Ovary (tissue), 9 donors: ENCODE measurements around the gene CASP7. TPM values are rescaled to one million over a fixed set of nuclear protein-coding genes. Genes with fewer than 3 reads are reported as not detected.

Source experiments
- DNase-seq, 5 donors: peaks; one replicate each; pipeline ENCODE4 v3.0.0-alpha.2; 2019 to 2020
- H3K27ac ChIP-seq, 2 donors: fragments of 200-600 bp; one replicate each; pipeline versions ENCODE4 v1.5.1 to v1.8.0; 2019 to 2022
- H3K27me3 ChIP-seq: fragments of 200-600 bp; one replicate; pipeline ENCODE4 v1.8.0; 2022
- H3K36me3 ChIP-seq: fragments of 200-600 bp; sonication (generic); one replicate; pipeline ENCODE4 v1.5.1; 2019
- H3K4me1 ChIP-seq: one replicate; pipeline ENCODE4 v1.8.1; 2013; ENCODE audit warnings: mild to moderate bottlenecking, moderate library complexity; ENCODE audit not compliant: insufficient read depth
- H3K4me3 ChIP-seq: fragments of 200-600 bp; sonication (generic); one replicate; pipeline ENCODE4 v1.5.1; 2017
- H3K9me3 ChIP-seq, 2 donors: fragments of 200-600 bp in 1 of 2; sonication (generic) in 1 of 2; one replicate each; pipeline versions ENCODE4 v1.5.1 to v1.8.1; 2013 to 2019; ENCODE audit warnings: mild to moderate bottlenecking in 1 of 2, moderate library complexity in 1 of 2
- EP300 ChIP-seq: sonication (generic); formaldehyde crosslinking; IDR thresholded peaks from one replicate; pipeline ENCODE4 v1.6.1; 2017; ENCODE audit warnings: antibody characterized with exemption
- POLR2A ChIP-seq: fragments of 450-650 bp; IDR thresholded peaks from one replicate; pipeline ENCODE4 v1.6.1; 2017; ENCODE audit warnings: antibody characterized with exemption, mild to moderate bottlenecking, moderate library complexity
- WGBS, 3 donors: extraction: QIAGEN DNeasy Blood & Tissue Kit in 1 of 3; methylation state at CpG; one replicate each; pipeline versions ENCODE4 v1.1.5 to v1.1.7; 2013 to 2017; 5-methylcytosine and 5-hydroxymethylcytosine counted together
- intact Hi-C, 4 donors: fragments of 100-400 bp; cut with DNase I; formaldehyde crosslinking; loops; one replicate each; pipeline versions ENCODE4 v1.11.0 to v1.15.1; 2022 to 2023
- polyA plus RNA-seq, 2 donors: library from polyadenylated mRNA; stranded (reverse); fragments of 200-250 nt in 1 of 2; fragments of 350-450 nt in 1 of 2; fragmentation: Illumina TruSeq in 1 of 2; extraction: RNeasy Lipid Tissue Mini Kit (QIAGEN cat#74804) in 1 of 2; gene quantifications; one replicate each; pipeline ENCODE4 v1.2.3, GENCODE V29; 2013 to 2014
- total RNA-seq, 7 donors: library from RNA; depleted of rRNA in 2 of 7; stranded (reverse); fragments of >200 nt in 2 of 7; fragmentation: NEBNext Ultra II Directional in 3 of 7; extraction: Animal tissue kit (Norgen Biotek cat#: 25700) in 3 of 7; gene quantifications; one replicate each; pipeline versions ENCODE4 v1.1.0 to v1.2.4, GENCODE V29; 2016 to 2023
- TF ChIP-seq, protein P1 (sequence below), 3 donors: fragments of 450-650 bp in 2 of 3; fragments of 200-600 bp in 1 of 3; IDR thresholded peaks; one replicate each; pipeline versions ENCODE4 v1.5.1 to v1.8.0; 2016 to 2022; ENCODE audit warnings: antibody characterized with exemption in 3 of 3, mild to moderate bottlenecking in 1 of 3
- donor health status: DM: no; HTN: no; CAD: no; lungs with moderate emphysema.
- donor health status: DM: no; HTN: no; CAD: no.
- donor health status: Bipolar disorder and iron deficiency.
- donor health status: DM: yes; HTN: yes; CAD: no.
- donor health status: DM: no; HTN: no; CAD: no.
- donor health status: DM: yes; HTN: yes; CAD: no.

The CASP7 gene
- total and polyA plus RNA-seq, 9 donors = 8.0 to 24.7 (median 13.8) TPM

DNA sequence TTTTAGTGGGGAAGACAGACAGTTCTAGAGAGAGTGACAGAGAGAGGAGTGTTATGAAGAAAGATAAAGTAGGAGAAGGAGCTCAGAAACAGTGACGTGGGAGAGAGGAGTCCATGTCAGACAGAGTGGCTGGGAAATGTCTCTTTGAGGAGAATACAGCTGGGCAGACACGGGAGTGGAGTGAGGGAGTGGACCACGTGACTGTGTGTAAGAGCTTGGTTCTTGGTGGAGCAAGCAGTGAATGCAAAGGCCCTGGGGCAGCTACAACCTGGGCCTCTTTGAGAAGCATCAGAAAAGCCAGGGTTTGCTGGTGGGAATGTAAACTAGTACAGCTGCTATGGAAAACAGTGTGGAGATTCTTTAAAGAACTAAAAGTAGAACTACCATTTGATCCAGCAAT, 59.9 kb downstream of the CASP7 start:
- Histone ChIP-seq H3K4me3 (no peak overlapping the region), H3K27ac (no peak overlapping the region), H3K9me3 (no peaks in the 10 kb centered on the region), H3K36me3 (no peaks in the 10 kb centered on the region), H3K27me3 (no peaks in the 10 kb centered on the region), H3K4me1 (no peaks in the 10 kb centered on the region)
- no peak for DNase-seq
- no peak for TF ChIP-seq POLR2A
- TF ChIP-seq, protein P1, sequence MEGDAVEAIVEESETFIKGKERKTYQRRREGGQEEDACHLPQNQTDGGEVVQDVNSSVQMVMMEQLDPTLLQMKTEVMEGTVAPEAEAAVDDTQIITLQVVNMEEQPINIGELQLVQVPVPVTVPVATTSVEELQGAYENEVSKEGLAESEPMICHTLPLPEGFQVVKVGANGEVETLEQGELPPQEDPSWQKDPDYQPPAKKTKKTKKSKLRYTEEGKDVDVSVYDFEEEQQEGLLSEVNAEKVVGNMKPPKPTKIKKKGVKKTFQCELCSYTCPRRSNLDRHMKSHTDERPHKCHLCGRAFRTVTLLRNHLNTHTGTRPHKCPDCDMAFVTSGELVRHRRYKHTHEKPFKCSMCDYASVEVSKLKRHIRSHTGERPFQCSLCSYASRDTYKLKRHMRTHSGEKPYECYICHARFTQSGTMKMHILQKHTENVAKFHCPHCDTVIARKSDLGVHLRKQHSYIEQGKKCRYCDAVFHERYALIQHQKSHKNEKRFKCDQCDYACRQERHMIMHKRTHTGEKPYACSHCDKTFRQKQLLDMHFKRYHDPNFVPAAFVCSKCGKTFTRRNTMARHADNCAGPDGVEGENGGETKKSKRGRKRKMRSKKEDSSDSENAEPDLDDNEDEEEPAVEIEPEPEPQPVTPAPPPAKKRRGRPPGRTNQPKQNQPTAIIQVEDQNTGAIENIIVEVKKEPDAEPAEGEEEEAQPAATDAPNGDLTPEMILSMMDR (IDR thresholded peaks at IDR 0.05) = no peak
- no peak for TF ChIP-seq EP300
- intact Hi-C loops = no loop called here
- 46 to 59% (median 50%) methylated on average over 3 of the region's 3 CpGs for WGBS, 3 donors

DNA sequence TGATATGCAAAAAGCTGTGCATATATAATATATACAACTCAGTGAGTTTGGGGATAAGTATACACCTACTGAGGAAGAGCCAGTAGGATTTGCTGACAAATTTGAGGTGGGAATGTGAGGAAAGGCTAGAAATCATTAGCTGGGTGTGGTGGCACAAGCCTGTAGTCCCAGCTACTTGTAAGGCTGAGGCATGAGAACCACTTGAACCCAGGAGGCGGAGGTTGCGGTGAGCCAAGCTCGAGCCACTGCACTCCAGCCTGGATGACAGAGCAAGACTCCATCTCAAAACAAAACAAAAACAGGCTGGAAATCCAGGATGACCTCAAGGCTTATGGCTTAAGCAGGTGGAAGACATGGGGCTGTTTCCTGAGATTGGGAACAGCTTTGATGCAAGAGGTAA, 61.1 kb downstream of the CASP7 start:
- H3K9me3 ChIP-seq = no peaks in the 10 kb centered on the region
- intact Hi-C loops = no loop called here
- no peak for DNase-seq
- WGBS, 3 donors = 84 to 89% (median 85%) methylated on average over 3 of the region's 3 CpGs
- no peak overlapping the region for H3K4me3 ChIP-seq
- H3K4me1 ChIP-seq = no peaks in the 10 kb centered on the region
- H3K27ac ChIP-seq = no peak overlapping the region
- TF ChIP-seq, protein P1 (IDR thresholded peaks at IDR 0.05) = no peak
- TF ChIP-seq POLR2A (no peak), EP300 (no peak)
- no peaks in the 10 kb centered on the region for H3K36me3 ChIP-seq
- no peaks in the 10 kb centered on the region for H3K27me3 ChIP-seq

DNA sequence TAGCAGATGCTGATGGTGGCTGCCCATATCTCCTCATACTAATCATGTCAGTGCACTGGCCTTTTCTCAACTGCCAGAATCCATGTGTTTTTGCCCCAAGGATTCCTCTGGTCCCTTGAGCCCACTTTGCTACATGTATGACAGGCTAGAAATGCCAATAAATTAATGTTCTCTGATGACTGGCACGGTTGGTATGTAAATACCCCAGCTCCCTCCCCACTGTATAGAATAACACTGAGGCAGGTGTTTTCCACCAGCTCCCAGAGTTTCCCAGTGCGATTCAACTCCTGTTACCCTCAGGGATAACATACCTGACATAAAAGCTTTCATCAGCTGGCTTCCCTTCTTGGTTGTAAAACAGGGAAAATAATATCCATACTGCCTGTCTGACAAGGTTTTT, 62.8 kb downstream of the CASP7 start:
- no peak overlapping the region for H3K27ac ChIP-seq
- H3K4me1 ChIP-seq = no peaks in the 10 kb centered on the region
- H3K4me3 ChIP-seq = no peak overlapping the region
- TF ChIP-seq POLR2A (no peak), EP300 (no peak)
- TF ChIP-seq, protein P1 (IDR thresholded peaks at IDR 0.05) = no peak
- no peaks in the 10 kb centered on the region for H3K9me3 ChIP-seq
- no peaks in the 10 kb centered on the region for H3K36me3 ChIP-seq
- WGBS, 3 donors = 71 to 79% (median 72%) methylated on average over 2 of the region's 2 CpGs
- no peaks in the 10 kb centered on the region for H3K27me3 ChIP-seq
- DNase-seq = no peak
- intact Hi-C loops = no loop called here

DNA sequence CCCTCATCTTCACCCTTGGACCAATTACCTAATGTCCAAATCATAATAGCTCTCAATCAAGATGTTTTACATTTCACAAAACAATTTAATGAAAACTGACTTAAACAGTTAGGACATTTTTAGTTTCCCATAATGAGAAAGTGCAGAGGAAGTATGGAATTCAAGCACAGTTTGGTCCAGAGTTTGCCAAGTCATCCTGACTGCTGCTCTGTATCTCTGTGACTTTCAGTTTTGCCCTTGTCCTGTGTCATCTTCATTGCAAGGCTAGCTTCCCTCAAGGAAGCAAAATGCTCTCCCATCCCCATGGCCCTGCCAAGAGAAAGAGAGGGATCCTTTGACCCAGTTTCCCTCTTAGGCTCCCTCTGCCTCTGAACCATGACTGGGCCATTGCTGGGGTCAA, 63.9 kb downstream of the CASP7 start:
- Histone ChIP-seq H3K27ac (no peak overlapping the region), H3K9me3 (no peaks in the 10 kb centered on the region), H3K4me3 (no peak overlapping the region), H3K27me3 (no peaks in the 10 kb centered on the region), H3K4me1 (no peaks in the 10 kb centered on the region), H3K36me3 (no peaks in the 10 kb centered on the region)
- intact Hi-C loops = no loop called here
- DNase-seq = no peak
- TF ChIP-seq EP300 (no peak), POLR2A (no peak)
- TF ChIP-seq, protein P1 (IDR thresholded peaks at IDR 0.05) = no peak

DNA sequence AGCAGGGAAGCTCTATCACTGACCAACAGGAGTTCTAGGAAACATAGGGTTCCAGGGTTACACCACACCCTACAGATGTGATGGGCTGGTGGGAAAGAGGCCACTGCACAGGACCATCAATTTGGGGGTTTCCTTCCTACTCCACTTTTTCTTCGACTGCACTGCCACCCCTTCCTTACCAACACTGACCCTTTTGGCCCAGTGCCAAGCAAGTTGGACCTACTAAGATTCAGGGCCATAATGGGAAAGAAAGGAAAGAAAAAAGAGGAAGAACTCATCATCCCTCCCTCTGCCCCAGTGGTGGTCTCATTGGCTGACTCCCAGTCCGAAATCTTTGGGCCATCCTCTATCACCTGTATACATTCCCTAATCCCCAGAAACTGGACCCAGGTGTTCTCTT, 65.7 kb downstream of the CASP7 start:
- TF ChIP-seq, protein P1 (IDR thresholded peaks at IDR 0.05) = no peak
- TF ChIP-seq EP300 (no peak), POLR2A (no peak)
- H3K36me3 ChIP-seq = no peaks in the 10 kb centered on the region
- H3K27me3 ChIP-seq = no peaks in the 10 kb centered on the region
- H3K9me3 ChIP-seq = no peaks in the 10 kb centered on the region
- H3K27ac ChIP-seq = no peak overlapping the region
- intact Hi-C loops = no loop called here
- no peak for DNase-seq
- no peak overlapping the region for H3K4me3 ChIP-seq
- H3K4me1 ChIP-seq = no peaks in the 10 kb centered on the region
- 79 to 84% (median 84%) methylated on average over 2 of the region's 2 CpGs for WGBS, 3 donors
